ENCODE data around the gene EXT2. TPM values are rescaled to one million over a fixed set of nuclear protein-coding genes. Genes with fewer than 3 reads are reported as not detected.

EXT2 gene
- total RNA-seq, 1 donor from 2014 or later, result 140 TPM

DNA sequence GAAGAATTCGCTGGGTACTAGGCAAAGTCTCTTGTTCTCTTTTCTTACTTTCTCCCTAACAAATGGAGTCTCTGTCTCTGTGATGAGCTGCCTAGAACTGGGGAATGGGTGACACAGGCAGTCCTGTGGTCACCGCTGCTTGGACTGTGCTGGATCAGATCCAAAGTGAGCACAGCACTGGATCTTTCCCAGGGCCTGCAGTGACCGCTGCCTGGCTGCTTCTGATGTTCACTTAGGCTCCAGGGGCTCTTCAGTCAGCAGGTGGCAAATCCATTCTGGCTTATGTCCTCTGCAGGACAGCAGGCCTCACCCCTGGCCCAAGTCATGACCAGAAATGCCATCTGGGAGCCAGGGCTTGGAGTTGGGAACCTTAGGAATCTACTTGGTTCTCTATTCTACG lies 61.5 kb downstream of the EXT2 start:
- TF ChIP-seq, protein P1, sequence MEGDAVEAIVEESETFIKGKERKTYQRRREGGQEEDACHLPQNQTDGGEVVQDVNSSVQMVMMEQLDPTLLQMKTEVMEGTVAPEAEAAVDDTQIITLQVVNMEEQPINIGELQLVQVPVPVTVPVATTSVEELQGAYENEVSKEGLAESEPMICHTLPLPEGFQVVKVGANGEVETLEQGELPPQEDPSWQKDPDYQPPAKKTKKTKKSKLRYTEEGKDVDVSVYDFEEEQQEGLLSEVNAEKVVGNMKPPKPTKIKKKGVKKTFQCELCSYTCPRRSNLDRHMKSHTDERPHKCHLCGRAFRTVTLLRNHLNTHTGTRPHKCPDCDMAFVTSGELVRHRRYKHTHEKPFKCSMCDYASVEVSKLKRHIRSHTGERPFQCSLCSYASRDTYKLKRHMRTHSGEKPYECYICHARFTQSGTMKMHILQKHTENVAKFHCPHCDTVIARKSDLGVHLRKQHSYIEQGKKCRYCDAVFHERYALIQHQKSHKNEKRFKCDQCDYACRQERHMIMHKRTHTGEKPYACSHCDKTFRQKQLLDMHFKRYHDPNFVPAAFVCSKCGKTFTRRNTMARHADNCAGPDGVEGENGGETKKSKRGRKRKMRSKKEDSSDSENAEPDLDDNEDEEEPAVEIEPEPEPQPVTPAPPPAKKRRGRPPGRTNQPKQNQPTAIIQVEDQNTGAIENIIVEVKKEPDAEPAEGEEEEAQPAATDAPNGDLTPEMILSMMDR (conservative IDR thresholded peaks at IDR 0.05; ENCODE audit: low read depth, low read length), result no peak
- no peak overlapping the region for H3K4me3 ChIP-seq (ENCODE audit: low read depth, low read length)
- no peak for DNase-seq (ENCODE audit: low read depth)

DNA sequence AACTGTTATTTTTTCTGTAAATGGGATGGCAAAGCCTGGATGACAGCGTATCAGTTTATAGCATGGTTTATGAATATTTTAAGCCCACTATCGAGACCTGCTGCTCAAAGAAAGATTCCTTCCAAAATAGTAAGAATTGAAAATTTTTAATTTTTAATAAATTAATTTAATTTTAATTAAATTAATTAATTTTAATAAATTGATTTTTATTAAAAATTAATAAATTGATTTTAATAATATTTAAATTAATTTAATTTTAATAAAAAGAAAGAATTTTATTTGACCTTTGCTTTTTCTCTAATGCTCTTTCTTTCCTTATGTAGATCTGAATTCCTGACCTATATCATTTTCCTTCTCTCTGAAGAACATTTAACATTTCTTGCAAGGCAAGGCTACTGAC lies 62.9 kb downstream of the EXT2 start:
- H3K4me3 ChIP-seq (ENCODE audit: low read depth, low read length), result no peak overlapping the region
- TF ChIP-seq, protein P1 (conservative IDR thresholded peaks at IDR 0.05; ENCODE audit: low read depth, low read length), result no peak
- DNase-seq (ENCODE audit: low read depth), result no peak

DNA sequence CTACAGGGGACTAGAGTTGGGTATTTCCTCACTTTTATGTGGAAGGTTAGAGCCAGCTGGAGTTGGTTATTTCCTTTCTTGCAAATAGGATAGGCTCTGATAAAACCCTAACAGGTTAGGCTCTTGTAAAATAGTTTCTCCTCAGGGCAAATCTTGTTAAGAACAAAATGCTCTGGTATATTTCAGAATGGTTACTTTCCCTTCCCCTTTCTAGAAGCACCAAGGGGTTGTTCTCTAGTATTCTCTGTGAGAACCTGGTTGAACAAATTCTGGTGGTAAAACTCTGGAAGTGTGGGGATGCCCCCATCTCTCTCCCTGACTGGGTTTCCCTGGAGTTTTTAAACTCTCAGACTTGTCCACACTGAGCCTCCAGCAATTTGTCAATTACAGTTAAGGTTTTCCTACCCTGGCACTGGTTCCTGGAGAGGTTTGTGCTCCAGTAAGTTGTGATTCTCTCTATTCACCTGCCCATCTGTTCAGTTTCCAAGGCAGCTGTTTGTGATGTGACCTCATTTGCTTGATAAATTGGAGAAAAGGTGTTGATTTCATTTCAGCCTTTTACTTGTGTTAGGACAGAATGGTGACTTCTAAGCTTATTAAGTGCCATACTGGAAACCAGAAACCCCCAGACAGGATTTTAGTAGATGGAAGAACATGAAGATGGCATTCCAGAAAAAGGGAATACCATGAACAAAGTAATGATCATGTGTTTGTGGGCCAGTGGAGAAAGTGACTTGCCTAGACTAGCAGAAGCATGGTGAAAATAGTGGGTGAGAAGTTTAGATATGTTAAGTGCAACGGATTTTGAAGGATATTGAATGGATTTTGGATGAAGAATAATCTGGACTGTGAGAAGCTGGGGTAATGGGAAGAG lies 64.6 kb downstream of the EXT2 start:
- DNase-seq (ENCODE audit: low read depth), result no peak
- H3K4me3 ChIP-seq (ENCODE audit: low read depth, low read length), result no peak overlapping the region
- TF ChIP-seq, protein P1 (conservative IDR thresholded peaks at IDR 0.05; ENCODE audit: low read depth, low read length), result no peak

DNA sequence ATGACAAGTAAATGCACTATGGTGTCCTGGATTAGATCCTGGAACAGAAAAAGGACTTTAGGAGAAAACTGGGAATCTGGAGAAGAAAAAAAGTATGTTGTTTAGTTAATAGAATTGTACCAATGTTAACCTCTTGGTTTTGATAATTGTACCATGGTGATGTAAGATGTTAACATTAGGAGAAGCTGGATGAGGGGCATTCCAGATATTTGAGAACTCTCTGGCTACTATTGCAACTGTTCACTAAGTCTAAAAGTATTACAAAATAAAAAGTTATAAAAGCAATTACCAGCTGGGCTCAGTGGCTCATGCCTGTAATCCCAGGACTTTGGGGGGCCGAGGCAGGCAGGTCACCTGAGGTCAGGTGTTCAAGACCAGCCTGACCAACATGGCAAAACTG lies 66.5 kb downstream of the EXT2 start:
- TF ChIP-seq, protein P1 (conservative IDR thresholded peaks at IDR 0.05; ENCODE audit: low read depth, low read length), result no peak
- DNase-seq (ENCODE audit: low read depth), result no peak
- H3K4me3 ChIP-seq (ENCODE audit: low read depth, low read length), result no peak overlapping the region

DNA sequence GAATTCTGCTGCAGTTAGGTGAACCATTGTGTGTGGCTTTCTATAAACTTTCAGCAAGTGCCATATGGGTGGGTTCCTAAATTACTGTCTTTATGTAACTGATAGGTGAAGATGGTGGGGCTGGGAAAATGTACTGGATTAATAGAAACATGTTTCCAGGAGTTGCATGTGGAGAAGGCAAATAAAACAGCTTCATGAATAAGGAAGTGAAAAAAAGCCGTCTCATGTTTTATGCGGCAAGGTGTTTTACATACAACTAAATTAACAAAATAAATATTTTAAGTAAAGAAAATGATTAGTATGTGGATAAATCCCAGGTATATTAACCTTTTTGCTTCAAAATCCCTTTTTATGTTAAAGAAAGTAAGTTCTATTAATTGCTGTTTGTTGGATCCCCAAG lies 67.2 kb downstream of the EXT2 start:
- TF ChIP-seq, protein P1 (conservative IDR thresholded peaks at IDR 0.05; ENCODE audit: low read depth, low read length), result no peak
- no peak overlapping the region for H3K4me3 ChIP-seq (ENCODE audit: low read depth, low read length)
- DNase-seq (ENCODE audit: low read depth), result no peak

DNA sequence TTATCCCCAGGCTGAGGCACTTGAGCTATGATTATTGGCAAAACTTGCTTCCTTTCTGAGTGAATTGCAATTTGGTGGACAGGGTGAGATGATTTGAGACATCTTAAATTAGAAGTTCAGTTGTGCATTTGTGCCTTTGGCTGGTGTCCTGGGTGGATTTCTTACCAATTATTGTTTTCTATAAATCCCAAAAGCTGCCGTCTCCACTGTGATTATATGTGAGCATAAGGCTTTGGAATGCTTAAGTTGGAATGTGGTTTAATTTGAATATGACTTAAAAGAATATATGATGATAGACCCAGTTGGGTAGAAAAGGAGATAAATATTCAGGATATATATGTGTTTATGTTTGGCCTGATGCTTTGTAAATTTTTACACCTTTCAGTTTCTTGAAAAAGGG lies 70.0 kb downstream of the EXT2 start:
- DNase-seq (ENCODE audit: low read depth), result no peak
- H3K4me3 ChIP-seq (ENCODE audit: low read depth, low read length), result no peak overlapping the region
- TF ChIP-seq, protein P1 (conservative IDR thresholded peaks at IDR 0.05; ENCODE audit: low read depth, low read length), result no peak

DNA sequence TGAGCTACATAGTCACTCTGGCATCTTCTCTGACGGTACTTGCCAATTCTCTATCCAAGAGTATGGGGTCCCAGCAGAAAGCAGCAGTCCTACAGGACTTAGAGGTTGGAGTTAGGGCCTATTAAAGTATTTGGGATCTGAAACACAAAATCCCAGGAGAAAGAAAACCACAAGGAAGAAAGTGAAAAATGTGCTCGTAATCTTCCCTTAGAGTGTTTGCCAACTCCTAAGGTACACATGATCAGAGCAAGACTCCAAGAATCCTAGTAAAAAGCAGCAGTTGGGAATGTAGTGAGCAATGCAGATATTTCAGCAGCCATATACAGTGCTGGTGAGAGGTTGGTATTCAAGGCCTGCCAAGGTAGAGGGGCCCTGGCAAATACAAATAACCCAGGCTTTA lies 71.6 kb downstream of the EXT2 start:
- no peak for DNase-seq (ENCODE audit: low read depth)

More for the DNA sequence above, 71.6 kb downstream of the EXT2 start:
- TF ChIP-seq, protein P1 (conservative IDR thresholded peaks at IDR 0.05; ENCODE audit: low read depth, low read length), result no peak
- no peak overlapping the region for H3K4me3 ChIP-seq (ENCODE audit: low read depth, low read length)
